ENCODE data around the gene PRDM2.

DNA sequence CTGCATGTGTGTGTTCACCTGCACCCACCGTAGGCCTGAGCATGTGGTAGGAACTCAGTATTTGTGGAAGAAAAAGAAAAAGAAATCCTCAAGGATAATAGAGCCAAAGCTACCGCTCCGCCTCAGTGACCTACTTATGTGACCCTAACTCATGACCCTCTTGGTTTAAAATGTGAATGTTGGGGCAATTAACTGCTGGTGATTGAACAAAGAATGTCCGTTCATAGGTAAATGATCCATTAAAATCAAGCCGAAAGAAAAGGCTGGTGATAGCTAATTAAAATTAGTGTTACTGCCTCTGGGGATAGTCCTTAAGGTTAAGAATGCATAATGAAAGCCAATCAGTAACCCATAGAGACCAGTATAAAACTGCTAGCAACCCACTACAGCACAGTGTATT is 98.1 kb downstream of the PRDM2 start:
- TF ChIP-seq, protein P1, sequence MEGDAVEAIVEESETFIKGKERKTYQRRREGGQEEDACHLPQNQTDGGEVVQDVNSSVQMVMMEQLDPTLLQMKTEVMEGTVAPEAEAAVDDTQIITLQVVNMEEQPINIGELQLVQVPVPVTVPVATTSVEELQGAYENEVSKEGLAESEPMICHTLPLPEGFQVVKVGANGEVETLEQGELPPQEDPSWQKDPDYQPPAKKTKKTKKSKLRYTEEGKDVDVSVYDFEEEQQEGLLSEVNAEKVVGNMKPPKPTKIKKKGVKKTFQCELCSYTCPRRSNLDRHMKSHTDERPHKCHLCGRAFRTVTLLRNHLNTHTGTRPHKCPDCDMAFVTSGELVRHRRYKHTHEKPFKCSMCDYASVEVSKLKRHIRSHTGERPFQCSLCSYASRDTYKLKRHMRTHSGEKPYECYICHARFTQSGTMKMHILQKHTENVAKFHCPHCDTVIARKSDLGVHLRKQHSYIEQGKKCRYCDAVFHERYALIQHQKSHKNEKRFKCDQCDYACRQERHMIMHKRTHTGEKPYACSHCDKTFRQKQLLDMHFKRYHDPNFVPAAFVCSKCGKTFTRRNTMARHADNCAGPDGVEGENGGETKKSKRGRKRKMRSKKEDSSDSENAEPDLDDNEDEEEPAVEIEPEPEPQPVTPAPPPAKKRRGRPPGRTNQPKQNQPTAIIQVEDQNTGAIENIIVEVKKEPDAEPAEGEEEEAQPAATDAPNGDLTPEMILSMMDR (IDR thresholded peaks at IDR 0.05; ENCODE audit: low read length): no peak
- TF ChIP-seq EZH2 (IDR thresholded peaks at IDR 0.05; ENCODE audit: borderline replicate concordance, low read length): no peak

Data from OCI-LY1 (cell line).